HG02798 (cell line): ENCODE measurements around the gene ELK4.

Source experiments
- ATAC-seq: cut with Tn5 transposase; IDR thresholded peaks from one replicate; pipeline ENCODE4 v1.9.1; 2021; ENCODE audit warnings: mild to moderate bottlenecking; ENCODE audit not compliant: unreplicated experiment, poor library complexity

Gene ELK4

GRCh38 chr1:205631010-205631767 is 622 bp downstream of the ELK4 start:
- peak; percentile 68 for ATAC-seq

GRCh38 chr1:205630651-205631009 is 1.2 kb downstream of the ELK4 start:
- no peak for ATAC-seq

GRCh38 chr1:205630241-205630640 is 1.6 kb downstream of the ELK4 start:
- no peak for ATAC-seq

GRCh38 chr1:205629751-205630150 is 2.1 kb downstream of the ELK4 start:
- no peak for ATAC-seq

- no peak for ATAC-seq
Observed at GRCh38 chr1:205627956-205628355, 3.9 kb downstream of the ELK4 start.

GRCh38 chr1:205626216-205626615 is 5.6 kb downstream of the ELK4 start:
- ATAC-seq = no peak

GRCh38 chr1:205623646-205624045 is 8.2 kb downstream of the ELK4 start:
- ATAC-seq = no peak

GRCh38 chr1:205620269-205620668 is 11.5 kb downstream of the ELK4 start:
- ATAC-seq = no peak

GRCh38 chr1:205619376-205619775 is 12.4 kb downstream of the ELK4 start:
- ATAC-seq = no peak

GRCh38 chr1:205616563-205617293 is 15.1 kb downstream of the ELK4 start:
- peak; percentile 55 for ATAC-seq

- no peak for ATAC-seq
Observed at GRCh38 chr1:205615789-205616188, 16.0 kb downstream of the ELK4 start.

- ATAC-seq = no peak
Observed at GRCh38 chr1:205613854-205614412, 17.9 kb downstream of the ELK4 start.

GRCh38 chr1:205612556-205612955 is 19.3 kb downstream of the ELK4 start:
- no peak for ATAC-seq

GRCh38 chr1:205612104-205612503 is 19.7 kb downstream of the ELK4 start:
- ATAC-seq = no peak

GRCh38 chr1:205610901-205611466 is 20.8 kb downstream of the ELK4 start:
- ATAC-seq = no peak

GRCh38 chr1:205610036-205610435 is 21.8 kb downstream of the ELK4 start:
- no peak for ATAC-seq

GRCh38 chr1:205604825-205605505 is 26.8 kb downstream of the ELK4 start:
- ATAC-seq = no peak

GRCh38 chr1:205604059-205604458 is 27.8 kb downstream of the ELK4 start:
- ATAC-seq = no peak

GRCh38 chr1:205601205-205601604 is 30.6 kb downstream of the ELK4 start:
- no peak for ATAC-seq

- ATAC-seq = peak; percentile 60
Observed at GRCh38 chr1:205600085-205600484, 31.7 kb downstream of the ELK4 start.

GRCh38 chr1:205599669-205600042 is 32.2 kb downstream of the ELK4 start:
- ATAC-seq = no peak
